HUES48 (cell line): ENCODE results near the gene SGSM1.
"Not testable (repeated sequence)": the region's sequence is repeated elsewhere in the genome, so short reads cannot be mapped to it uniquely, and the experiment has no call there.

Experiments
- H3K27ac ChIP-seq: one replicate; pipeline ENCODE4 v1.7.0; 2013; ENCODE audit warnings: low read depth, low read length, inconsistent platforms
- H3K27me3 ChIP-seq: 2 replicates; pipeline ENCODE4 v1.6.1; 2013; ENCODE audit warnings: mild to moderate bottlenecking, low read length; ENCODE audit not compliant: control insufficient read depth, insufficient read depth
- H3K36me3 ChIP-seq: 2 replicates; pipeline ENCODE4 v1.6.1; 2013; ENCODE audit warnings: low read length; ENCODE audit not compliant: control insufficient read depth, insufficient read depth
- H3K4me1 ChIP-seq: 2 replicates; pipeline ENCODE4 v1.6.1; 2013; ENCODE audit warnings: mild to moderate bottlenecking, low read length; ENCODE audit not compliant: control insufficient read depth, insufficient read depth
- H3K4me3 ChIP-seq: 2 replicates; pipeline ENCODE4 v1.5.1; 2013; ENCODE audit warnings: mild to moderate bottlenecking, low read depth, low read length
- H3K9ac ChIP-seq: 2 replicates; pipeline ENCODE4 v1.6.1; 2013; ENCODE audit warnings: mild to moderate bottlenecking, low read depth, low read length, moderate library complexity
- H3K9me3 ChIP-seq: 2 replicates; pipeline ENCODE4 v1.6.1; 2013; ENCODE audit warnings: low read length; ENCODE audit not compliant: control insufficient read depth, insufficient read depth

SGSM1 gene

GRCh38 chr22:24826710-24827285 is 20.8 kb downstream of the SGSM1 start:
- no peaks in the 10 kb centered on the region for H3K9me3 ChIP-seq
- no peak overlapping the region for H3K4me3 ChIP-seq
- H3K27me3 ChIP-seq, result no peaks in the 10 kb centered on the region
- H3K36me3 ChIP-seq, result no peaks in the 10 kb centered on the region
- peaks cover 11% of the 10 kb centered on the region for H3K4me1 ChIP-seq
- H3K27ac ChIP-seq, result no peak overlapping the region
- H3K9ac ChIP-seq, result no peak overlapping the region

GRCh38 chr22:24827296-24827695 is 21.3 kb downstream of the SGSM1 start:
- H3K9ac ChIP-seq, result no peak overlapping the region
- H3K27me3 ChIP-seq, result no peaks in the 10 kb centered on the region
- H3K4me1 ChIP-seq, result peaks cover 11% of the 10 kb centered on the region
- H3K27ac ChIP-seq, result no peak overlapping the region
- H3K36me3 ChIP-seq, result no peaks in the 10 kb centered on the region
- no peaks in the 10 kb centered on the region for H3K9me3 ChIP-seq
- no peak overlapping the region for H3K4me3 ChIP-seq

- Histone ChIP-seq H3K9ac (no peak overlapping the region), H3K27me3 (no peaks in the 10 kb centered on the region), H3K36me3 (no peaks in the 10 kb centered on the region), H3K27ac (no peak overlapping the region), H3K4me3 (no peak overlapping the region), H3K4me1 (peaks cover 20% of the 10 kb centered on the region), H3K9me3 (no peaks in the 10 kb centered on the region)
Measured at GRCh38 chr22:24830205-24830979, 24.4 kb downstream of the SGSM1 start.

- Histone ChIP-seq H3K9me3 (no peaks in the 10 kb centered on the region), H3K36me3 (no peaks in the 10 kb centered on the region), H3K9ac (no peak overlapping the region), H3K27me3 (no peaks in the 10 kb centered on the region), H3K4me1 (peaks cover 21% of the 10 kb centered on the region), H3K27ac (no peak overlapping the region), H3K4me3 (no peak overlapping the region)
Measured at GRCh38 chr22:24831687-24832086, 25.7 kb downstream of the SGSM1 start.

- H3K36me3 ChIP-seq, result no peaks in the 10 kb centered on the region
- no peaks in the 10 kb centered on the region for H3K9me3 ChIP-seq
- H3K9ac ChIP-seq, result no peak overlapping the region
- peaks cover 21% of the 10 kb centered on the region for H3K4me1 ChIP-seq
- no peak overlapping the region for H3K4me3 ChIP-seq
- H3K27ac ChIP-seq, result no peak overlapping the region
- H3K27me3 ChIP-seq, result no peaks in the 10 kb centered on the region
Measured at GRCh38 chr22:24833881-24834495, 28.0 kb downstream of the SGSM1 start.

- H3K4me3 ChIP-seq, result no peak overlapping the region
- no peaks in the 10 kb centered on the region for H3K9me3 ChIP-seq
- H3K27me3 ChIP-seq, result no peaks in the 10 kb centered on the region
- no peaks in the 10 kb centered on the region for H3K36me3 ChIP-seq
- H3K9ac ChIP-seq, result no peak overlapping the region
- no peak overlapping the region for H3K27ac ChIP-seq
- H3K4me1 ChIP-seq, result peaks cover 21% of the 10 kb centered on the region
Measured at GRCh38 chr22:24834845-24835570, 29.0 kb downstream of the SGSM1 start.

- no peak overlapping the region for H3K27ac ChIP-seq
- H3K9ac ChIP-seq, result no peak overlapping the region
- peaks cover 11% of the 10 kb centered on the region; the same call in 1 of the 2 replicates for H3K4me1 ChIP-seq
- H3K9me3 ChIP-seq, result no peaks in the 10 kb centered on the region
- no peaks in the 10 kb centered on the region for H3K36me3 ChIP-seq
- no peak overlapping the region for H3K4me3 ChIP-seq
- no peaks in the 10 kb centered on the region for H3K27me3 ChIP-seq
Measured at GRCh38 chr22:24836282-24836681, 30.3 kb downstream of the SGSM1 start.

GRCh38 chr22:24837517-24837916 is 31.5 kb downstream of the SGSM1 start:
- not testable (repeated sequence) for H3K27me3 ChIP-seq, H3K9ac ChIP-seq, H3K4me1 ChIP-seq, H3K36me3 ChIP-seq, H3K9me3 ChIP-seq, H3K4me3 ChIP-seq, H3K27ac ChIP-seq

GRCh38 chr22:24841261-24841660 is 35.2 kb downstream of the SGSM1 start:
- Histone ChIP-seq H3K9ac (no peak overlapping the region), H3K36me3 (no peaks in the 10 kb centered on the region), H3K4me3 (no peak overlapping the region), H3K27ac (no peak overlapping the region), H3K4me1 (no peaks in the 10 kb centered on the region), H3K9me3 (no peaks in the 10 kb centered on the region), H3K27me3 (no peaks in the 10 kb centered on the region)

- no peaks in the 10 kb centered on the region for H3K27me3 ChIP-seq
- no peak overlapping the region for H3K27ac ChIP-seq
- H3K4me1 ChIP-seq, result no peaks in the 10 kb centered on the region
- H3K9ac ChIP-seq, result no peak overlapping the region
- no peaks in the 10 kb centered on the region for H3K9me3 ChIP-seq
- no peak overlapping the region for H3K4me3 ChIP-seq
- H3K36me3 ChIP-seq, result no peaks in the 10 kb centered on the region
Measured at GRCh38 chr22:24843048-24843447, 37.0 kb downstream of the SGSM1 start.
